Measurements from ENCODE around the gene SMARCA2.

DNA sequence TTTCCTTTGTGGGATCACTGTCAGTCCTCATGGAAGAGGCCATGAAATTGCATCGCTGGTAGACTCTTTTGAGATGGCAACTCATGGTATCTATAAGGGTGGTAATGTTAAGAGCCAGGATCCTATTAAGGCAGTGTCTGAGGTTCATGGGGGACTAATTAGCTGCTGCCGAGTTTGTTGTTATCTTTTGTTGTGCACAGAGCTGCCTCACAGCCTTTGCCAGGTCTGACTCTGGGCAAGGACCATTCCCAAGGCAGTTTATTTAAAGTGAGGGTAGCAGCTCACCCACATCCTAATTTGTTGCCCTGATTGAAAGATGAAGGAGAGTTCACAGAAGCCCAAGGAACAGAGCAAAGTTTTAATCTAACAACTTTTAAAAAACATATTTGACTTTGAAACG lies 7.9 kb downstream of the SMARCA2 start:
- TF ChIP-seq, protein P1, sequence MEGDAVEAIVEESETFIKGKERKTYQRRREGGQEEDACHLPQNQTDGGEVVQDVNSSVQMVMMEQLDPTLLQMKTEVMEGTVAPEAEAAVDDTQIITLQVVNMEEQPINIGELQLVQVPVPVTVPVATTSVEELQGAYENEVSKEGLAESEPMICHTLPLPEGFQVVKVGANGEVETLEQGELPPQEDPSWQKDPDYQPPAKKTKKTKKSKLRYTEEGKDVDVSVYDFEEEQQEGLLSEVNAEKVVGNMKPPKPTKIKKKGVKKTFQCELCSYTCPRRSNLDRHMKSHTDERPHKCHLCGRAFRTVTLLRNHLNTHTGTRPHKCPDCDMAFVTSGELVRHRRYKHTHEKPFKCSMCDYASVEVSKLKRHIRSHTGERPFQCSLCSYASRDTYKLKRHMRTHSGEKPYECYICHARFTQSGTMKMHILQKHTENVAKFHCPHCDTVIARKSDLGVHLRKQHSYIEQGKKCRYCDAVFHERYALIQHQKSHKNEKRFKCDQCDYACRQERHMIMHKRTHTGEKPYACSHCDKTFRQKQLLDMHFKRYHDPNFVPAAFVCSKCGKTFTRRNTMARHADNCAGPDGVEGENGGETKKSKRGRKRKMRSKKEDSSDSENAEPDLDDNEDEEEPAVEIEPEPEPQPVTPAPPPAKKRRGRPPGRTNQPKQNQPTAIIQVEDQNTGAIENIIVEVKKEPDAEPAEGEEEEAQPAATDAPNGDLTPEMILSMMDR (IDR thresholded peaks at IDR 0.05), result no peak
- TF ChIP-seq ZFX (IDR thresholded peaks at IDR 0.05; ENCODE audit: borderline replicate concordance), result no peak
